ENCODE data around the gene EDN2. TPM values are rescaled to one million over a fixed set of nuclear protein-coding genes. Genes with fewer than 3 reads are reported as not detected.

The EDN2 gene
- total and polyA plus RNA-seq, 7 donors, result 0.57 to 4.8 (median 1.5) TPM; not detected in 3

- DNase-seq, result no peak
- TF ChIP-seq POLR2A (IDR thresholded peaks at IDR 0.05) (no peak), CTCF (IDR thresholded peaks at IDR 0.05) (no peak), EP300 (IDR thresholded peaks at IDR 0.05) (no peak), POLR2AphosphoS5 (IDR thresholded peaks at IDR 0.05) (no peak)
- H3K9me3 ChIP-seq, result no peaks in the 10 kb centered on the region
- no peak overlapping the region for H3K4me3 ChIP-seq
- peak overlapping the region in 3 of 4 donors; percentile 60 to 76 (median 73) for H3K27ac ChIP-seq
- intact Hi-C loops (cut with DNase I), result no loop called here
- 83 to 84% methylated on average over 3 of the region's 3 CpGs for WGBS, 2 donors
- H3K27me3 ChIP-seq, result no peaks in the 10 kb centered on the region
- no peaks in the 10 kb centered on the region for H3K36me3 ChIP-seq
- peaks cover 0 to 74% (median 66%) of the 10 kb centered on the region in 4 donors for H3K4me1 ChIP-seq
Observed at GRCh38 chr1:41479808-41480160, 4.7 kb downstream of the EDN2 start.

- peaks cover 0 to 74% (median 66%) of the 10 kb centered on the region in 4 donors for H3K4me1 ChIP-seq
- peak; percentile 93 for DNase-seq
- intact Hi-C loops (cut with DNase I), result no loop called here
- no peaks in the 10 kb centered on the region for H3K36me3 ChIP-seq
- no peaks in the 10 kb centered on the region for H3K27me3 ChIP-seq
- no peak overlapping the region for H3K4me3 ChIP-seq
- TF ChIP-seq CTCF (IDR thresholded peaks at IDR 0.05) (no peak), POLR2AphosphoS5 (IDR thresholded peaks at IDR 0.05) (peak in 3 of 4 donors; percentile 35 to 55 (median 40)), EP300 (IDR thresholded peaks at IDR 0.05) (no peak), POLR2A (IDR thresholded peaks at IDR 0.05) (no peak)
- no peaks in the 10 kb centered on the region for H3K9me3 ChIP-seq
- peak overlapping the region; percentile 7 to 76 (median 66) for H3K27ac ChIP-seq
- WGBS, 2 donors, result 82 to 86% methylated on average over 19 of the region's 19 CpGs
Observed at GRCh38 chr1:41479000-41479807, 5.3 kb downstream of the EDN2 start.

- peaks cover 0 to 74% (median 65%) of the 10 kb centered on the region in 4 donors for H3K4me1 ChIP-seq
- TF ChIP-seq POLR2AphosphoS5 (IDR thresholded peaks at IDR 0.05), result peak in 1 of 4 donors; percentile 6
- no peak for TF ChIP-seq CTCF (IDR thresholded peaks at IDR 0.05)
- H3K27ac ChIP-seq, result peak overlapping the region in 3 of 4 donors; percentile 60 to 76 (median 73)
- 86 to 90% methylated on average over 12 of the region's 12 CpGs for WGBS, 2 donors
- no peaks in the 10 kb centered on the region for H3K27me3 ChIP-seq
- DNase-seq, result peak; percentile 59
- H3K36me3 ChIP-seq, result no peaks in the 10 kb centered on the region
- intact Hi-C loops (cut with DNase I), result no loop called here
- H3K4me3 ChIP-seq, result no peak overlapping the region
- H3K9me3 ChIP-seq, result no peaks in the 10 kb centered on the region
Observed at GRCh38 chr1:41478118-41478748, 6.2 kb downstream of the EDN2 start.

GRCh38 chr1:41476807-41477361 is 7.6 kb downstream of the EDN2 start:
- Histone ChIP-seq H3K36me3 (no peaks in the 10 kb centered on the region), H3K4me1 (peaks cover 0 to 60% (median 53%) of the 10 kb centered on the region in 4 donors), H3K27me3 (no peaks in the 10 kb centered on the region), H3K9me3 (no peaks in the 10 kb centered on the region), H3K27ac (no peak overlapping the region), H3K4me3 (no peak overlapping the region)
- intact Hi-C loops (cut with DNase I), result no loop called here
- 38 to 74% methylated on average over 11 of the region's 11 CpGs for WGBS, 2 donors
- DNase-seq, result peak; percentile 62
- TF ChIP-seq POLR2AphosphoS5 (IDR thresholded peaks at IDR 0.05) (no peak), EP300 (IDR thresholded peaks at IDR 0.05) (no peak), CTCF (IDR thresholded peaks at IDR 0.05) (no peak), POLR2A (IDR thresholded peaks at IDR 0.05) (no peak)
